Right lobe of liver (tissue), 6 donors: ENCODE results near the gene HECTD4. TPM values are rescaled to one million over a fixed set of nuclear protein-coding genes. Genes with fewer than 3 reads are reported as not detected.
A peak's percentile ranks its signal among the peaks of the same experiment; 100 is the strongest.
"Not testable (repeated sequence)": the region's sequence is repeated elsewhere in the genome, so short reads cannot be mapped to it uniquely, and the experiment has no call there.

Experiments
- ATAC-seq, 4 donors: fragments of 200-7000 bp; cut with Tn5 transposase; one replicate each; pipeline ENCODE4 v1.9.1; 2020; ENCODE audit warnings: mild to moderate bottlenecking in 4 of 4, moderate library complexity in 4 of 4
- DNase-seq, 3 donors: peaks; one replicate each; pipeline ENCODE4 v3.0.0-alpha.2; 2020
- H3K27ac ChIP-seq, 3 donors: fragments of 200-600 bp; one replicate each; pipeline ENCODE4 v1.8.0; 2022
- H3K27me3 ChIP-seq, 2 donors: fragments of 200-600 bp; one replicate each; pipeline ENCODE4 v1.8.0; 2022
- H3K36me3 ChIP-seq, 4 donors: fragments of 200-600 bp; sonication (generic) in 1 of 4; one replicate each; pipeline versions ENCODE4 v1.5.1 to v1.8.0; 2017 to 2022; ENCODE audit warnings: control low read depth in 1 of 4
- H3K4me1 ChIP-seq, 4 donors: fragments of 200-600 bp; sonication (generic) in 1 of 4; one replicate each; pipeline versions ENCODE4 v1.5.1 to v1.8.0; 2017 to 2022; ENCODE audit warnings: control low read depth in 1 of 4
- H3K4me3 ChIP-seq, 3 donors: fragments of 200-600 bp; one replicate each; pipeline ENCODE4 v1.8.0; 2022
- H3K9me3 ChIP-seq, 4 donors: fragments of 200-600 bp; sonication (generic) in 1 of 4; one replicate each; pipeline versions ENCODE4 v1.5.1 to v1.8.0; 2017 to 2022; ENCODE audit warnings: control low read depth in 1 of 4
- POLR2A ChIP-seq: fragments of 450-650 bp; IDR thresholded peaks from one replicate; pipeline ENCODE4 v1.6.1; 2017; ENCODE audit warnings: antibody characterized with exemption, mild to moderate bottlenecking
- WGBS: methylation state at CpG from one replicate; pipeline ENCODE4 v1.1.6; 2018; ENCODE audit warnings: low coverage, low lambda C conversion rate; ENCODE audit not compliant: insufficient coverage; ENCODE audit errors: missing lambda C conversion rate; 5-methylcytosine and 5-hydroxymethylcytosine counted together
- intact Hi-C, 2 donors: fragments of 100-400 bp; cut with DNase I; formaldehyde crosslinking; loops; one replicate each; pipeline versions ENCODE4 v1.11.2 to v1.14.1; 2022
- total RNA-seq, 6 experiments: library from RNA; depleted of rRNA in 2 of 6; stranded (reverse); fragments of >200 nt in 2 of 6; fragmentation: NEBNext Ultra II Directional in 3 of 6; extraction: Animal tissue kit (Norgen Biotek cat#: 25700) in 3 of 6; gene quantifications; one replicate each; pipeline versions ENCODE4 v1.1.0 to v1.2.4, GENCODE V29; 2016 to 2023
- TF ChIP-seq, protein P1 (sequence below), 4 donors: fragments of 200-600 bp in 3 of 4; fragments of 450-650 bp in 1 of 4; IDR thresholded peaks; one replicate each; pipeline versions ENCODE4 v1.5.1 to v1.8.0; 2016 to 2022; ENCODE audit warnings: antibody characterized with exemption in 4 of 4, mild to moderate bottlenecking in 2 of 4
- donor health status: DM: no; HTN: yes; CAD: no.
- donor health status: DM: no; HTN: no; CAD: no.
- donor health status: DM: no; HTN: no; CAD: no.
- donor health status: DM: no; HTN: yes; CAD: no.
- donor health status: DM: no; HTN: yes; CAD: no.

HECTD4 gene
- total RNA-seq, 6 experiments from 2014 or later, result 12.6 to 24.4 (median 19.3) TPM

DNA sequence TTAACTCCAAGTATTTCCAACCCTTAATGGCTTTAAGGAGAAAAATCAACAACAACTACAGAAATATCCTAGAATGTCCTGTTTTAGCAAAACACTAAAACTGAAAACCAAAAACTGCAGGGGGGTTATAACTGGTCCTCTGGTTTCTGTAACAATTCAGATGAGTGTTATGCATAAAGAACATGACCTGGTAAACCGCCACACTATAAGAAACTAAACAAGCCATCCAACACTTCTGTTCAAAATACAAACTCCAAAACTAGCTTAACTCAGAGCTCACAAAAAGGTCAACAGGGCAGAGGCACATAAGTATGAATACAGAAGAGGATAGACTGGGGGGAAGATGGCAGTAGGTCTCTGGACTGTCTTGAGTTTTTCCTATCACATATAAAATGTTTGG, 38.0 kb downstream of the HECTD4 start:
- H3K27ac ChIP-seq, result no peak overlapping the region
- intact Hi-C loops, result no loop called here
- no peaks in the 10 kb centered on the region for H3K36me3 ChIP-seq
- WGBS, result 90% methylated on average over 1 of the region's 1 CpG
- DNase-seq (no peak), ATAC-seq (no peak)
- H3K4me3 ChIP-seq, result no peak overlapping the region
- H3K27me3 ChIP-seq, result no peaks in the 10 kb centered on the region
- H3K4me1 ChIP-seq, result peaks cover 0 to 9% (median 4%) of the 10 kb centered on the region in 4 donors
- no peaks in the 10 kb centered on the region for H3K9me3 ChIP-seq
- TF ChIP-seq POLR2A, result no peak
- TF ChIP-seq, protein P1, sequence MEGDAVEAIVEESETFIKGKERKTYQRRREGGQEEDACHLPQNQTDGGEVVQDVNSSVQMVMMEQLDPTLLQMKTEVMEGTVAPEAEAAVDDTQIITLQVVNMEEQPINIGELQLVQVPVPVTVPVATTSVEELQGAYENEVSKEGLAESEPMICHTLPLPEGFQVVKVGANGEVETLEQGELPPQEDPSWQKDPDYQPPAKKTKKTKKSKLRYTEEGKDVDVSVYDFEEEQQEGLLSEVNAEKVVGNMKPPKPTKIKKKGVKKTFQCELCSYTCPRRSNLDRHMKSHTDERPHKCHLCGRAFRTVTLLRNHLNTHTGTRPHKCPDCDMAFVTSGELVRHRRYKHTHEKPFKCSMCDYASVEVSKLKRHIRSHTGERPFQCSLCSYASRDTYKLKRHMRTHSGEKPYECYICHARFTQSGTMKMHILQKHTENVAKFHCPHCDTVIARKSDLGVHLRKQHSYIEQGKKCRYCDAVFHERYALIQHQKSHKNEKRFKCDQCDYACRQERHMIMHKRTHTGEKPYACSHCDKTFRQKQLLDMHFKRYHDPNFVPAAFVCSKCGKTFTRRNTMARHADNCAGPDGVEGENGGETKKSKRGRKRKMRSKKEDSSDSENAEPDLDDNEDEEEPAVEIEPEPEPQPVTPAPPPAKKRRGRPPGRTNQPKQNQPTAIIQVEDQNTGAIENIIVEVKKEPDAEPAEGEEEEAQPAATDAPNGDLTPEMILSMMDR (IDR thresholded peaks at IDR 0.05), result no peak

DNA sequence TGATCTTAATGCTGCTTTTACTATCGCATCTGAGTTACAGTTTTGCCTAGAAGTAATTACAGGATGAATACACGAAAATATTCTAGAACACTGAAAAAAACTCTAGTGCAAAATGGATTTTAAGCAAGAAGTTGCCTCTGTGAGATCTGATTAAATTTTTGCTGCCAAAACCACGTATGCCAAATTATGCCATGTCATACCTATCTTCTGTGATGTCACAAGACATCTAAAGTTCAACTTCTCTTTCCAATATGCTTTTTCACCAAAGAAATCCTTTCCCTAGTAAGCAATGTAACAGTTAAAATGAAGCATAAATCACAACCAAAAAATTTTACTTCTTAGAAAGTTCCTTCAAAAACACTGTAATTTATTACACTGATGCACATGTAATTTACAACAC, 39.6 kb downstream of the HECTD4 start:
- no peak overlapping the region for H3K27ac ChIP-seq
- intact Hi-C loops, result no loop called here
- H3K4me3 ChIP-seq, result no peak overlapping the region
- no peaks in the 10 kb centered on the region for H3K27me3 ChIP-seq
- H3K4me1 ChIP-seq, result peaks cover 0 to 9% (median 4%) of the 10 kb centered on the region in 4 donors
- DNase-seq, result no peak
- H3K9me3 ChIP-seq, result no peaks in the 10 kb centered on the region
- no peaks in the 10 kb centered on the region for H3K36me3 ChIP-seq
- TF ChIP-seq, protein P1 (IDR thresholded peaks at IDR 0.05), result no peak
- TF ChIP-seq POLR2A, result no peak
- ATAC-seq, result no peak
- 66% methylated on average over 3 of the region's 3 CpGs for WGBS

DNA sequence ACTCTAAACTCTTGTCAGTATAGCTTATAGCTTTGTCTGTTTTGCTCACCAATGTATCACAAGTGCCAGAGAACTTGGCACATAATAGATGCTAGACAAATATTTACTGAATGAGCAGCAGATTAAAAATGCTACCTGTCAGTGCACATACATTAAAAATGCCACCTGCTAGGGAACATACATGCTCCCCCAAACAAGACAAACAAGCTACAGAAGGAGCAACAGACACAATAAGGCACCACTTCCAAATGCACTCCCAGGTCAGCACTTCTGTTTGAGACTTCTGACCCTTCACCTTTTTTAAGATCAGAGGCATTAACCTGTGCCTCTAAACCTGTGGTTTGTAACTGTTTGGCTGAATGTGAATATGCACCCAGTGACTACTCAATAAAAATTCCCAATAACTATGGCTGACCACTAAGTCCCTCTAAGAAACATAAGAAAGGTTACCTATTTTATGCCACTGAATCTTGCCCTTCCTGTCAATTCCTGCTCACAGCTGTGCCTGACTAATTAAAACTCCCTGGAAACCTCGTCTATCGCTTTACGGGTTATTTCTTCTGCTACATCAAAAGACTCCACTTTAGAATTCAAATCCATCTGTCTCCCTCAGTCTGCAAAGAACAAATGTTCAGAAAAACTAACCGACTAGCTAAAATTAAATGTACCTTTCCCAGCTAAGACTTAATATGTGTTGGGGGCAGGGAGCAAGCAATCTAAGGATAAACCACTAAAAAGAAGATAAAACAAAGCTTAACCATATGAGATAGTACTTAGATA, 41.0 kb downstream of the HECTD4 start:
- Histone ChIP-seq H3K4me1 (peaks cover 0 to 9% (median 4%) of the 10 kb centered on the region in 4 donors), H3K27ac (no peak overlapping the region), H3K27me3 (no peaks in the 10 kb centered on the region), H3K36me3 (no peaks in the 10 kb centered on the region), H3K9me3 (no peaks in the 10 kb centered on the region), H3K4me3 (no peak overlapping the region)
- WGBS, result 79% methylated on average over 4 of the region's 4 CpGs
- TF ChIP-seq, protein P1 (IDR thresholded peaks at IDR 0.05), result no peak
- no peak for TF ChIP-seq POLR2A
- ATAC-seq (peak; percentile 41 to 60 (median 50)), DNase-seq (no peak)
- intact Hi-C loops, result no loop called here

DNA sequence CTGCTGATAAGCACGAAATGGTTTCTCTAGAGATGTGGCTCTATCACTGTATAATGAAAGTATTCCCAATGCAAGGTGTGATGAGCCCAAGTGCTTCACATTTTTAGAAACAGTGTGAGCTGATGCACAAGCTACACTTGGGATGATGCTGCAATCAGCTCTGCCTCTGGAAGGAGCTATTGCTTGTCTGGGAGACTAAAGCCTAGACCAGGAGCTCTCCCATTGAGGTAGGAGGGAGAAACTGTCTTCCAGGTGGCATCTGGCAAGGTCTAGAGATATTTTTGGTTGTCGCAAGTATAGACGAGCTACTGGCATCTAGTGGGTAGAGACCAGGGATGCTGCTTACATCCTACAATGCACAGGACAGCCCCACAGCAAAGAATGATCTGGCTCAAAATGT, 42.0 kb downstream of the HECTD4 start:
- Histone ChIP-seq H3K4me1 (peaks cover 0 to 16% (median 4%) of the 10 kb centered on the region in 4 donors), H3K9me3 (no peaks in the 10 kb centered on the region), H3K36me3 (no peaks in the 10 kb centered on the region), H3K27ac (no peak overlapping the region), H3K4me3 (no peak overlapping the region), H3K27me3 (no peaks in the 10 kb centered on the region)
- no peak for DNase-seq
- ATAC-seq, result no peak
- WGBS, result 71% methylated on average over 3 of the region's 3 CpGs
- TF ChIP-seq POLR2A, result no peak
- TF ChIP-seq, protein P1 (IDR thresholded peaks at IDR 0.05), result no peak
- intact Hi-C loops, result no loop called here

DNA sequence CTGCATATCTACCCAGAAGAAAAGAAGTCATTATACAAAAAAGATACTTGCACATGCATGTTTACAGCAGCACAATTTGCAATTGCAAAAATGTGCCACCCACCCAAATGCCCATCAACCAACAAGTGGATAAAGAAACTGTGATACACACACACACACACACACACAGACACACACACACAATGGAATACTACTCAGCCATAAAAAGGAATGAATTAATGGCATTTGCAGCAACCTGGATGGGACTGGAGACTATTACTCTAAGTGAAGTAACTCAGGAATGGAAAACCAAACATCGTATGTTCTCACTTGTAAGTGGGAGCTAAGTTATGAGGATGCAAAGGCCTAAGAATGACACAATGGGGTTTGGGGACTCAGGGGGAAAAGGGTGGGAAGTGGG, 47.2 kb downstream of the HECTD4 start:
- ATAC-seq, intact Hi-C loops, H3K4me3 ChIP-seq, H3K4me1 ChIP-seq, DNase-seq, H3K9me3 ChIP-seq, H3K27ac ChIP-seq, H3K27me3 ChIP-seq, H3K36me3 ChIP-seq: not testable (repeated sequence)
- no CpG with 5 or more reads among the region's 1 CpG for WGBS
